ENCODE data around the gene F13B.

GRCh38 chr1:197049100-197049499 lies 18.0 kb downstream of the F13B start:
- TF ChIP-seq CTCF (IDR thresholded peaks at IDR 0.05; ENCODE audit: low read depth, low read length) (no peak), EZH2phosphoT487 (IDR thresholded peaks at IDR 0.05; ENCODE audit: low read depth) (no peak)
